Right ventricle myocardium superior (tissue), 1 donor: ENCODE data around the gene TCF20. TPM values are rescaled to one million over a fixed set of nuclear protein-coding genes. Genes with fewer than 3 reads are reported as not detected.
A peak's percentile ranks its signal among the peaks of the same experiment; 100 is the strongest.

Experiments used
- ATAC-seq: fragments of 200-7000 bp; cut with Tn5 transposase; one replicate; pipeline ENCODE4 v1.9.1; 2020; ENCODE audit warnings: mild to moderate bottlenecking; ENCODE audit not compliant: poor library complexity
- DNase-seq: peaks from one replicate; pipeline ENCODE4 v3.0.0-alpha.2; 2020
- intact Hi-C: fragments of 100-400 bp; cut with DNase I; formaldehyde crosslinking; loops from one replicate; pipeline ENCODE4 v1.11.2; 2022
- total RNA-seq: library from RNA; stranded (reverse); fragmentation: NEBNext Ultra II Directional; extraction: Animal tissue kit (Norgen Biotek cat#: 25700); gene quantifications from one replicate; pipeline ENCODE4 v1.2.1, GENCODE V29; 2021
- donor health status: DM: no; HTN: yes; CAD: no; lungs with severe emphysema.

TCF20 gene
- total RNA-seq, 1 donor from 2014 or later: 16.3 TPM

DNA sequence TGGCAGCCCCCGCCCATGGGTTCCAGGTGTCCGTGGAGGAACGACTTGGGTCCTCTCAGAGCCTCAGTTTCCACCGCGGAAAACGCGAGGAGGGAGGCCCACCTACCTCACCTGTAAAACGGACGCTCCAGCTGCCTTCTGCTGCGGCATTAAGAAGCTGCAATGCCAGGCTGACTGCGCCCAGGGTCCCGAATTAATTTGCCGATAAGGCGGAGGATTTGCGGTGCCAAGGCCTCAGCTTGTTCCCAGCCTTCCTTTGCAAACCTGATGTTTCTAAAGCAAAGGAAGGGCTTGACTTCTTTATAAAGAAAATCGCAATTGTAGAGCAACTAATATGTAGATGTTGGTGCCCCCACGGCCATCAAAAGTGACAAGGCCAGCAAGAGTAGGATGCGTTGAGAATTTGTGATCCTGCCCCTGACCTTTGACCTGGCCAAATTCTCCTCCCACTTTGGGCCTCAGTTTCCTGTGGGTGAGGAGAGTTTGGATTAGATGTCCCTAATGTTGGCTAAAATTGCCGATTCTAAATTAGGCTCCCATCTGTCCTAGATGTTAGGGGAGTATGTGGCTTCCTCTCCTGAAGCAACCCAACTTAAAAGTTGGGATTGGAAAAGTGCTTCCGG is 849 bp upstream of the TCF20 start:
- DNase-seq (no peak), ATAC-seq (no peak)
- intact Hi-C loops: no loop called here

GRCh38 chr22:42270176-42270509 is 310 bp downstream of the TCF20 start:
- peak; percentile 71 for ATAC-seq
- no peak for DNase-seq
- intact Hi-C loops: no loop called here

DNA sequence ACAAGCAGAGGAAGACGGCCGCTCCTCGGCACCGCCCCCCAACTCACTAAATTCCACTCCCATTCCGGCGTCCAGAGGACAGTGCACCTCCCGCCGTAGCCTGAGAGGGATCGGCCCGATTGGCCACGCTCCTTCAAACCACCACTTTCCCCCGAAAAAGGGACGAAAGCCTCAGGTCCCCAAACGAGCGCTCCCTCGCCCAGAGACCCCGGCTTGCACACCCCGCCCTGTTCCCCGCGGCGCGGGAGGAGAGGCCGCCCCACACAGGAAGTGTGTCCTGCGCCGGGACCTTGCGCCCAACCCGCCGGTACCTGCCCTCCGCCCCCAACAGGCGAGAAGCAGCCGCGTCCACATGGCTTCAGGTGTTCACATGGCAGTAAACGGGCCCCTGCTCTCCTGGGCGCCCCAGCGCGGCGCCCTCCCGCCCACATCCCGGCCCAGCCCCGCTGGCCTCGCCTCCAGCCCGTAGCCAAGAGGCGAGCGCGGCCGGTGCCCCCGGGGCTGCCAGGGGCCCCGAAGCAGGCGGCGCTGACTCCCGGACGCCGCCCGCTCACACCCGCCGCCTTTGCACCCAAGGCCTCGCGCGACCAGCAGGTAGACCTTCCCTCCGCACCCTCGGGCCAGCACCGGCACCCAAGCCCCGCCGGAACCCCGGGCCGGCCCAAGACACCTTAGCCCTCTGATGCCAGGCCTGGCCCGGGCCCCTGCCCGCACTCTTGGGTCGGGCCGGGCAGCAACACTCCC is 849 bp downstream of the TCF20 start:
- ATAC-seq (peak; percentile 71), DNase-seq (peak; percentile 64)
- intact Hi-C loops: loop anchor here (10.0 kb wide), 1 partner anchor 175 kb away; the partner anchor contains the start of gene NDUFA6

- intact Hi-C loops: loop anchor here (10.0 kb wide), 1 partner anchor 174 kb away; the partner anchor contains the start of gene NDUFA6
- no peak for ATAC-seq
Measured at GRCh38 chr22:42268852-42269410, 1.5 kb downstream of the TCF20 start.

GRCh38 chr22:42265321-42265720 is 5.1 kb downstream of the TCF20 start:
- no peak for DNase-seq
- intact Hi-C loops: loop anchor here (10.0 kb wide), 1 partner anchor 171 kb away; the partner anchor contains the start of gene NDUFA6
- ATAC-seq: no peak

More at GRCh38 chr22:42268852-42269410, 1.5 kb downstream of the TCF20 start:
- DNase-seq: no peak

DNA sequence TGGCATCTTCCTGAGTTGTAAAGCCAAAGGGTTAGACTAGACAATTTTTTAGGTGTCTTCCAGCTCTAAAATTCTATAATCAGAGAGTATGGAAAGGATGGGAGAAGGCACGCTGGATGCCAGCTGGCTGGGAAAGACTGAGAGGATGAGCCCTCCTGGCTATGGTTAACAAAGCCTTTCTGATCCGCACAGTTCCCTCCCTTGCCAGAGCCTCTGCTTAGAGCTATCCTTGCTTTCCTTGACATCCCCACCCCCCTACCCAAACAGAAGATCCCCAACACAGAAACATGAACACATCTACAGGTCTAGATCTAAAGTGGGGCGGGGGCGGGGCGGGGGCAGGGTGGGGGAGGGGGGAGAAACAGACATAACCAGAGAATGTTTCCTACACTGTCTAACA is 6.5 kb downstream of the TCF20 start:
- no peak for ATAC-seq
- DNase-seq: no peak
- intact Hi-C loops: loop anchor here (10.0 kb wide), 1 partner anchor 169 kb away; the partner anchor contains the start of gene NDUFA6

DNA sequence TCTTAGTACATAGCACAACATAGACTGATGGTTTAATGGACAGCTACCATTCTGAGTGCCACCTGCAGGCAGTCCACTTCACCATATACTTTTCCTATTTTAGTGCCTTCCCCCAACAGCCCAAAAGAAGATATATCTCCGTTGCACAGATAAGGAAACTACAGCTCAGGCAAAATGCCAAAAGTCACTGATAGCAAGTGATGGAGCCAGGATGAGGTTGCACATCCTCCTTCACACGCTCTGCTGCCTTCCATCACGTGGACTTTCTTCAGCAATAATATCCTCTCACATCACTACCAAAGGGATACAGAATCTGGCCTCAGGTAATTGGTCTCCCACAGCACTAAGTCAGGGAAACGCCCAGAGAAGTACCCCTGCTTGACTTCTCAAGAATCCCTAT is 7.5 kb downstream of the TCF20 start:
- DNase-seq: no peak
- ATAC-seq: no peak
- intact Hi-C loops: loop anchor here (10.0 kb wide), 1 partner anchor 168 kb away; the partner anchor contains the start of gene NDUFA6

- DNase-seq (no peak), ATAC-seq (no peak)
- intact Hi-C loops: loop anchor here (10.0 kb wide), 1 partner anchor 166 kb away; the partner anchor contains the start of gene NDUFA6
Measured at GRCh38 chr22:42261296-42261695, 9.2 kb downstream of the TCF20 start.

DNA sequence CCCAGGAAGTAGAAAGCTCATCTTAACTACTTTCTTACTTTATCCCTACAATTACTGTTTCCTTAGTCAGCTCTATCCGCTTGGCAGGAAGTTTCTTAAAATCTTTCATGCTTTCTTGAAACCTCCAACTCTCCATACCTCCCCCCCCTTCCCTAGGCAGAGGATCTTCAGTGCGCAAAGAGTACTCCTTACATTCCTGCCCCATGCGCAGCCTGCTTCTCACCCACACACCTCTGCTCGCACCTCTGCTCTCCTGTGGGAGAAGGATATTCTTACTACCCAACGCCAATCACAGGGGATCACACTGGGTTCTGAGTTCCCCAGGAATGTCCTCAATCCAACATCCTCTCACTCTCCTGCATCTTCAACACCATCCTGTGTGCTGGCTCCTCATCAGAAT is 12.3 kb downstream of the TCF20 start:
- no peak for ATAC-seq
- intact Hi-C loops: no loop called here
- no peak for DNase-seq

DNA sequence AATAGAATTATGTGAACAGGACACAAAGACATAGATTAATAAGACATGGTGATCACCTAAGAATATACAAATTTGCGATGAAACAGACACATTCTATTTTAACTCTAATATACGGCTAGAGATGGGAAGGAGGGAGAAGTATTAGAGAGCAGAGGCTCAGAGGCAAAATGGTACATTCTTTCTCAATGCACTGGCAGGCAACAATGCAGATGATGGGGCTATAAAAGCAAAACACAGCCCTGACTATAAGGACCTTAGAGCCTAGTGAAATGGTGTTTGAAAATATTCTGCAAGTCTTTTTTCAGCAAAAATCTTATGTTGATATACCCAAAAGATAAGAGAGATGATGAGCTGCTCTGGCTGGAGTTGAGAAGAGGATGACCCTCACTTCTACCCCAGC is 13.1 kb downstream of the TCF20 start:
- intact Hi-C loops: no loop called here
- no peak for DNase-seq
- ATAC-seq: no peak

GRCh38 chr22:42256930-42257329 is 13.5 kb downstream of the TCF20 start:
- intact Hi-C loops: no loop called here

GRCh38 chr22:42256220-42256619 is 14.2 kb downstream of the TCF20 start:
- no peak for DNase-seq
- ATAC-seq: no peak
- intact Hi-C loops: no loop called here

More at GRCh38 chr22:42256930-42257329, 13.5 kb downstream of the TCF20 start:
- ATAC-seq (no peak), DNase-seq (no peak)

DNA sequence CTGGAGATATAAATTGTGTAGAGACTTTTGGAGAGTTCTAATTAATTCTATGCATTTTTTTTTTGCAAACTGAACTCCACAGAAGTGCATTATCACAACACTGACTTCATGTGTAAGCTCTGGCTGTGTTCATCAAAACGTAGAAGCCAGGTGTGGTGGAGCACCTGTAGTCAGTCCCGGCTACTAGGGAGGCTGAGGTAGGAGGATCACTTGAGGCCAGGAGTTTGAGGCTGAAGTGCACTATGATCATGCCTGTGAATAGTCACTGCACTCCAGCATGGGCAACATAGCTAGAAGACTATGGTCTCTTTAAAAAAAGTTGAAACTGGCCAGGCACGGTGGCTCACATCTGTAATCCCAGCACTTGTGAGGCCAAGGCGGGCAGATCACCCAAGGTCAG is 20.6 kb downstream of the TCF20 start:
- intact Hi-C loops: no loop called here

DNA sequence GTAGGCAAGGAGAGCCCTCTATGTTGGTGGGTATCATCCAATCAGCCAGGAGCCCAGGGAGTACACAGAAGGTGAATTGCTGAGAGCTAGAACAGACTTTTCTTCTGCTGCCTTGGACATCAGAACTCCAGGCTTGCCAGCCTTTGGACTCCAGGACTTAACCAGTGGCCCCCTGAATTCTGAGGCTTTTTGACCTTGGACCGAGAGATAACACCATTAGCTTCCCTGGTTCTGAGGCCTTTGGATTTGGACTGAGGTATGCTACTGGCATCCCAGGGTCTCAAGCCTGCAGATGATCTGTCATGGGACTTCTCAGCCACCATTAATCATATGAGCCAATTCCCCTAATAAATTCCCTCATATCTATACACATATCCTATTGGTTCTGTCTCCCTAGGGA is 21.5 kb downstream of the TCF20 start:
- intact Hi-C loops: no loop called here
- ATAC-seq (no peak), DNase-seq (no peak)

More for the DNA sequence above, 20.6 kb downstream of the TCF20 start:
- DNase-seq: no peak
- no peak for ATAC-seq

GRCh38 chr22:42247596-42247995 is 22.9 kb downstream of the TCF20 start:
- intact Hi-C loops: no loop called here
- no peak for DNase-seq
- no peak for ATAC-seq

GRCh38 chr22:42243802-42244060 is 26.7 kb downstream of the TCF20 start:
- ATAC-seq: no peak
- DNase-seq: no peak
- intact Hi-C loops: no loop called here

- no peak for ATAC-seq
- DNase-seq: no peak
Measured at GRCh38 chr22:42236848-42237247, 33.6 kb downstream of the TCF20 start.

GRCh38 chr22:42236268-42236667 is 34.2 kb downstream of the TCF20 start:
- DNase-seq (no peak), ATAC-seq (no peak)
- intact Hi-C loops: no loop called here

More at GRCh38 chr22:42236848-42237247, 33.6 kb downstream of the TCF20 start:
- intact Hi-C loops: no loop called here

DNA sequence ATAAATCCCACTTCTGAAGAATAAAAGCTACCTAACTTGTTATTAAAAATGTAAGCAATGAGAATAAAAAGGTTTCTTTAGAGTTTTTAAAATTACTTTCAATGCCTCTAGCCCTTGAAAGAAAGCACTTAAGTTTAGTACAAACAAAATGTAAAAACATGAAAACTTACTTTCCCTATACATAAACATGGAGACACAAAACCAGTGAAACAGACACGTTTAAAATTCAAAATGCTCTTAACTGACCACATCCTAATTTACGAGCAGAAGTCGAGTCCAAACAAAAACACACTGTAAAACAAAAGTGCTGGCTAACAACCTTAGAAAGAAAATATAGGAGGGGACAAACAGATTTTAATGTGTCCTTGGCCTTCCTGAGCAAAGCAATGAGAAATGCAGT is 36.6 kb downstream of the TCF20 start:
- DNase-seq (no peak), ATAC-seq (no peak)
- intact Hi-C loops: no loop called here

DNA sequence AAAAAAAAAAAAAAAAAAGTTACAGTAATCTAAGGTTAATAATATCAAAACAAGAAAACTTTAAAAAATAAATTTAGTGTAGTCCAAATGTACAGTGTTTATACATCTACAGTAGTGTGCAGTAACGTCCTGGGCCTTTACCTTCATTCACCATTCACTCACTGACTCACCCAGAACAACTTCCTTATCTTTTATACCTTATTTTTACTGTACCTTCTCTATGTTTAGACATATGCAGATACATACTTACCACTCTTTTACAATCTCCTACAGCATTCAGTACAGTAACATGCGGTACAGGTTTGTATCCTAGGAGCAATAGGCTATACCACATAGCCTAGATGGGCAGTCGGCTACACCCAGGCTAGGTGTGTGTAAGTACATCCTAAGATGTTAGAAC is 38.5 kb downstream of the TCF20 start:
- DNase-seq (no peak), ATAC-seq (no peak)
- intact Hi-C loops: no loop called here
